Upper lobe of right lung (tissue), 1 donor: Measurements from ENCODE around the gene CSTPP1. TPM values are rescaled to one million over a fixed set of nuclear protein-coding genes. Genes with fewer than 3 reads are reported as not detected.
"Not testable (repeated sequence)": the region's sequence is repeated elsewhere in the genome, so short reads cannot be mapped to it uniquely, and the experiment has no call there.

Experiments
- ATAC-seq: fragments of 200-7000 bp; cut with Tn5 transposase; one replicate; pipeline ENCODE4 v1.9.1; 2020; ENCODE audit warnings: mild to moderate bottlenecking, moderate library complexity
- DNase-seq: peaks from one replicate; pipeline ENCODE4 v3.0.0-alpha.2; 2020
- H3K27ac ChIP-seq: fragments of 200-600 bp; one replicate; pipeline ENCODE4 v1.8.0; 2022
- H3K27me3 ChIP-seq: fragments of 200-600 bp; one replicate; pipeline ENCODE4 v1.8.0; 2022; ENCODE audit warnings: mild to moderate bottlenecking
- H3K36me3 ChIP-seq: fragments of 200-600 bp; one replicate; pipeline ENCODE4 v1.8.0; 2022
- H3K4me1 ChIP-seq: fragments of 200-600 bp; one replicate; pipeline ENCODE4 v1.8.0; 2022
- H3K4me3 ChIP-seq: fragments of 200-600 bp; one replicate; pipeline ENCODE4 v1.8.0; 2022; ENCODE audit warnings: mild to moderate bottlenecking
- H3K9me3 ChIP-seq: fragments of 200-600 bp; one replicate; pipeline ENCODE4 v1.8.0; 2022
- CTCF ChIP-seq: fragments of 200-600 bp; IDR thresholded peaks from one replicate; pipeline ENCODE4 v1.8.0; 2022; ENCODE audit warnings: antibody characterized with exemption
- intact Hi-C: fragments of 100-400 bp; cut with DNase I; formaldehyde crosslinking; loops from one replicate; pipeline ENCODE4 v1.11.0; 2022
- total RNA-seq: library from RNA; stranded (reverse); fragmentation: NEBNext Ultra II Directional; extraction: Animal tissue kit (Norgen Biotek cat#: 25700); gene quantifications from one replicate; pipeline ENCODE4 v1.2.1, GENCODE V29; 2021
- donor health status: DM: no; HTN: yes; CAD: no; lungs with severe emphysema.

The CSTPP1 gene
- total RNA-seq, 1 donor from 2014 or later = 26.2 TPM

- Histone ChIP-seq H3K4me3 (no peak overlapping the region), H3K27ac (no peak overlapping the region), H3K36me3 (no peaks in the 10 kb centered on the region), H3K9me3 (no peaks in the 10 kb centered on the region), H3K4me1 (peaks cover 31% of the 10 kb centered on the region), H3K27me3 (no peaks in the 10 kb centered on the region)
- DNase-seq (no peak), ATAC-seq (peak; percentile 56)
- no peak for TF ChIP-seq CTCF
- intact Hi-C loops = loop anchor here (10.0 kb wide), 1 partner anchor 166 kb away; the partner anchor contains the start of gene MYBPC3
Measured at GRCh38 chr11:47189100-47189834, 252.7 kb downstream of the CSTPP1 start.

GRCh38 chr11:47191137-47191536 is 254.6 kb downstream of the CSTPP1 start:
- ATAC-seq, intact Hi-C loops, H3K27ac ChIP-seq, H3K36me3 ChIP-seq, H3K27me3 ChIP-seq, H3K4me3 ChIP-seq, H3K9me3 ChIP-seq, DNase-seq: not testable (repeated sequence)
- H3K4me1 ChIP-seq = peaks cover 25% of the 10 kb centered on the region

GRCh38 chr11:47192111-47192510 is 255.6 kb downstream of the CSTPP1 start:
- H3K27ac ChIP-seq = no peak overlapping the region
- no peaks in the 10 kb centered on the region for H3K27me3 ChIP-seq
- TF ChIP-seq CTCF = no peak
- DNase-seq (no peak), ATAC-seq (no peak)
- no peaks in the 10 kb centered on the region for H3K36me3 ChIP-seq
- peaks cover 17% of the 10 kb centered on the region for H3K4me1 ChIP-seq
- intact Hi-C loops = no loop called here
- H3K4me3 ChIP-seq = no peak overlapping the region
- H3K9me3 ChIP-seq = no peaks in the 10 kb centered on the region

GRCh38 chr11:47198161-47198560 is 261.6 kb downstream of the CSTPP1 start:
- H3K27ac ChIP-seq, H3K9me3 ChIP-seq, H3K4me1 ChIP-seq, H3K27me3 ChIP-seq, DNase-seq, H3K36me3 ChIP-seq, ATAC-seq, H3K4me3 ChIP-seq, intact Hi-C loops: not testable (repeated sequence)

GRCh38 chr11:47201015-47201414 is 264.5 kb downstream of the CSTPP1 start:
- Histone ChIP-seq H3K4me1 (no peaks in the 10 kb centered on the region), H3K36me3 (no peaks in the 10 kb centered on the region), H3K27me3 (no peaks in the 10 kb centered on the region), H3K9me3 (no peaks in the 10 kb centered on the region), H3K27ac (no peak overlapping the region), H3K4me3 (no peak overlapping the region)
- DNase-seq = no peak
- TF ChIP-seq CTCF = no peak
- intact Hi-C loops = no loop called here
- no peak for ATAC-seq

- ATAC-seq = no peak
- Histone ChIP-seq H3K36me3 (no peaks in the 10 kb centered on the region), H3K4me1 (no peaks in the 10 kb centered on the region), H3K27me3 (no peaks in the 10 kb centered on the region), H3K9me3 (no peaks in the 10 kb centered on the region), H3K27ac (no peak overlapping the region), H3K4me3 (no peak overlapping the region)
- intact Hi-C loops = no loop called here
- no peak for TF ChIP-seq CTCF
- DNase-seq = no peak
Measured at GRCh38 chr11:47202576-47202975, 266.0 kb downstream of the CSTPP1 start.

GRCh38 chr11:47204637-47204989 is 268.1 kb downstream of the CSTPP1 start:
- no peak overlapping the region for H3K4me3 ChIP-seq
- no peak overlapping the region for H3K27ac ChIP-seq
- H3K36me3 ChIP-seq = no peaks in the 10 kb centered on the region
- intact Hi-C loops = no loop called here
- no peaks in the 10 kb centered on the region for H3K9me3 ChIP-seq
- DNase-seq (no peak), ATAC-seq (no peak)
- no peaks in the 10 kb centered on the region for H3K4me1 ChIP-seq
- TF ChIP-seq CTCF = no peak
- H3K27me3 ChIP-seq = no peaks in the 10 kb centered on the region

GRCh38 chr11:47206577-47206976 is 270.0 kb downstream of the CSTPP1 start:
- ATAC-seq, H3K36me3 ChIP-seq, H3K27me3 ChIP-seq, intact Hi-C loops, H3K4me1 ChIP-seq, H3K27ac ChIP-seq, H3K9me3 ChIP-seq, DNase-seq, H3K4me3 ChIP-seq: not testable (repeated sequence)
